GM19238 (cell line): ENCODE data around the gene CD59.
"Not testable (repeated sequence)": the region's sequence is repeated elsewhere in the genome, so short reads cannot be mapped to it uniquely, and the experiment has no call there.

Source experiments
- DNase-seq: peaks from one replicate; pipeline ENCODE4 v3.0.0; 2011; ENCODE audit warnings: low spot score; ENCODE audit not compliant: insufficient read length

The CD59 gene

GRCh38 chr11:33694346-33695050 is 41.7 kb downstream of the CD59 start:
- no peak for DNase-seq

GRCh38 chr11:33692541-33692940 is 43.7 kb downstream of the CD59 start:
- DNase-seq = no peak

DNA sequence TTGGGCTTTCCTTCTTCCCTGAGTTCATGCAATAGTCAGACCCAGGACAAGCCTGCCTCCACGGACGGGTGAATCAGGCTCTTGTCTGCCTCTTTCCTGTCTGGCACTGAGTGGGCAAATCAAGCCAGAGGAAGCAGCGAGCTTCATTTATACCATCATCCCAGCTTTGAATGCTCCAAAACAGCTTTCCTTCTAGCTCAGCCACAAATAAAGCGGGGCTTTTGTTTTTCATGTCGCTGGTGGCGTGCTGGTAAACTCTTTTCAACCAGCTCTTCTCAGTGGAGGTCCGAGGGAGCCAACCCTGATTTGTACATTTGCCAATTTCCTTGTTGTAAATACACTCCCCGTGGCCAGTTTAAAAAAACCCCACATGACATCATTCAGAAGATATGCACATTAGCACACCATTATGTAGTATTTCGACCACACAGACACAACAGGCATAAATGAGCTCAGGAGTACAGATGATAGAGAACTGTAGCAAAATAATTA is 44.2 kb downstream of the CD59 start:
- DNase-seq = no peak

DNA sequence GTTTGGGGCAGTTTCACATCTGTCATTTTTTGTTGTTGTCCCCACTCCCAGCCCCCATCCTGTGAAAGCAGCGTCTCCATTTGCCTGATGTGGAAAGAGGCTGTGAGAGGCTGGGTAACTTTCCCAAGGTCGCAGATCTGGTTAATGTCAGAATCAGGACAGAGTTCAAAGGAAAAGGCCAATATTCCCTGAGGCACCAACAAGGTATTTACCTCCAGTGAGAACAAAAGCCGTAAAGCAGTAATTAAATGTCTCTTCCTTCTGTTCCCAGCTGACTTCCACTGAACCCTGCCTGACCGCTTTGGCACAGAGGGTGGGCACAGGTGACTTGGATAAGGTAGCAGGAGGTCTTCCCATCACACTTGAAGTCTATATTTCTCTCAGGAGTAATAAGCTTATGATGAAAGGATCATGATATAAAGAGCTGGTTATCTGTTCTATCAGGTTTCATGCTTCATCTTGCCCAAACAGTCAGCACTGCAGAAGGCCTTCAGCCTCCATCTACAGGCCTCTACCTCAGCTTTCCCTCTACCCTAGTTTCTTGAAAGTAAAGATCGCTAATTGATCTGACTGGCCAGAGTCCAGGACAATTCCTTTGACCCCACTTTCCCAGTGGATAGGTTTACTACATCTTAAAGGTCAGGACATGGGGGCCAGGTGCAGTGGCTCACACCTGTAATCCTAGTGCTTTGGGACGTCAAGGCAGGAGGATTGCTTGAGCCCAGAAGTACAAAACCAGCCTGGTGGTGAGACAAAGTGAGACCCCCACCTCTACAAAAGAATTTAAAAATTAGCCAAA is 45.0 kb downstream of the CD59 start:
- no peak for DNase-seq

DNA sequence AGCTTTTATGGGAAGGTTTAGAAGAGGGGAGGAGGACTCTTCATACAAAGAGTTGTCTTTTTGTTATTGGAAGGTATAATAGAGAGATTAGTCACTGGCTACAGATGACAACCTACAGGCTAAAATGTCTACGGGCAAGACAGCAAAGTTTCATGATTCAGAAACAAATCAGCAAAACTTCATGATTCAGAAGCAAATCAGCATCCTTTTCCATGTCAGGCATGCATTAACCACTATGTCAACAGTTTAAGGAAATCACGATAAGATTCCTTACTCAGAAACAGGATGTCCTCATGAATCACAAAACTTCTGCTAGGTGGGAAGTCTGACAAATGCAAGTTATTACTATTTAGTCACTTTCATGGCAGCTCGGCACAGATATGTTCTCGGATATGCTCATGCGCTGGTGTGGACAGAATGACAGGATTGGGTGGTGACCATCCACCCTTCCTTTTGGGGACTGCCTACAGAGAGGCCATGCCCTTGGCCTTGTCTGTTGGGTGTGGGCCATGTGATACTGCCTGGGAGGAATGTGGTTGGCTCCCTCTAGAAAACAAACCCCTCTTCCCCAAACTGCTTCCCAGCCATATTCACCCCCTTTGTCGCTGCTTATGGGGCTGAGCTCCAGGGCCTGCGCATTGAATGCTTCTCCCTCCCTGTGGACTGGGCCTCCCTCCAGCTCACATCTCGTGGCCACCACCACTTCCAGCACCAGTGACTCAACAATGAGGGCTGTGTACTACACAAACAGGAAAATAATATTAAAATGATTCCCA is 45.7 kb downstream of the CD59 start:
- no peak for DNase-seq

DNA sequence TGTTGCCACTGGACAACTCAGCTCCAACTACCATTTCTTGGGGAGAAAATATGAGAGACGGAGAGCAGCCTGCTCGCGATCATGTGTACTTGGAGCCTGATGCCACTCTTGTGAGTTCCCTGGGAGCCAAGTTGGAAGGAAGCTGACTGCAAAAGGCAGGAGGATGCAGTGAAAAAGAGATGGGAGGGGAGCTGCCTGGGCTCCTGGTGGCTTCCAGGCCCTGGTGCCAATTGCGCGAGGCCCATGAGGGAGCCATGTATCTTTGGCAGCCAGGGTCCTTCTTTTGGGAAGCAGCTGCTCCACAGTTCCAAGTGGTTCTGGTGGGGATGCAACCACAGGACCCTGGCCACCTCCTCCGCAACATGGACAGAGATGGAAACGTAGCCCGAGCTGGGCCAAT is 46.7 kb downstream of the CD59 start:
- DNase-seq = no peak

GRCh38 chr11:33689085-33689484 is 47.1 kb downstream of the CD59 start:
- DNase-seq = no peak

GRCh38 chr11:33687733-33688479 is 48.3 kb downstream of the CD59 start:
- DNase-seq = no peak

- no peak for DNase-seq
These were observed 51.1 kb downstream of the CD59 start for GRCh38 chr11:33685082-33685481.

DNA sequence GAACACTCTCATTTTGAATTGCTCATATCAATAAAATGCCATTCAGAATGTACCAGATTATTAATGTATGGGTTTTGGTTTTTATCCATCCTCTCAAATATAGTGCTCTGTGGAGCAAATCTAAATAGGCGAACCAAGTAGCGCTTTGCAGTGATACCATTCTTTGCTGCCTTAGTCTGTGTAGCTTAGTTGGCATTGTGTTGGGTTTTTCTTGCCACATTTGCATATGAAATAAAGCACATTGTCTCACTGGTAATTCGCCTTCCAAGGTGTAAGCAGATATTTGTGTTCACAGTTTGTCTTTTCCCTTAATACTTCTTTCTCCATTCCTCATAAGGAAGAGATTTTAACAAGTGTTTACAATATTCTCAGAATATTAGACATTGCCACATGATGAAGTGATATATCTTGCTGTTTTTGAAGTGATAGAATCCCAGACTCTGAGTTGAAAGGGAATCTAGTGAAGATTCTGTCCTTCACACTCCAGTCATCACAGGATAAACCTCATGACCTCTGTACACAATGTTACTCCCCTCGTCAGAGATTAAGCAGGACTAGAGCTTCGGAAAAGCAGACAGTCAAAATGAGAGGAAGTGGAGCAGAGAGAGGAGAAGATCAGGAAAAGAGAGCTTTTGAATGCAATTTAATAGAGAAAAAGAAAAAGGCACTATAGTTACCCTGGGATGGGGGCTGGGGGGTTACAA is 52.1 kb downstream of the CD59 start:
- no peak for DNase-seq

DNA sequence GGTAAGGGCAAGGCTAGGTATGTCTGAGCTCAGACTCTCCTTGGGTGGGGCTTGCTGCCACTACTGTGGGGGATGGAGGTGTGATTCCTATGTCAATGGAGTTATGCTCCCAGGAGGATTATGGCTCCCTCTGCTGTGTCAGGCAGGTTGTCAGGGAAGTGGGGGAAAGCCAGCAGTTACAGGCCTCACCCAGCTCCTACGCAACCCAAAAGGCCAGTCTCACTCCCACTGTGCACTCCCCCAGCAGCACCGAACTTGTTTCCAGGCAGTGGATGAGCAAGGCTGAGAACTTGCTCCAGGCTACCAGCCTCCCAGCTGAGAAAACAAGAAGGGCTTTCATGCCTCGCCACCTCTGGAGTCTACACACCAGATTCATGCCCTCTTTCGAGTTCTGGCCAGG is 53.8 kb downstream of the CD59 start:
- DNase-seq = no peak

GRCh38 chr11:33682019-33682418 is 54.2 kb downstream of the CD59 start:
- DNase-seq = no peak

GRCh38 chr11:33678616-33679015 is 57.6 kb downstream of the CD59 start:
- DNase-seq = not testable (repeated sequence)

GRCh38 chr11:33674035-33674814 is 62.0 kb downstream of the CD59 start:
- no peak for DNase-seq

GRCh38 chr11:33672273-33672672 is 64.0 kb downstream of the CD59 start:
- DNase-seq = no peak

DNA sequence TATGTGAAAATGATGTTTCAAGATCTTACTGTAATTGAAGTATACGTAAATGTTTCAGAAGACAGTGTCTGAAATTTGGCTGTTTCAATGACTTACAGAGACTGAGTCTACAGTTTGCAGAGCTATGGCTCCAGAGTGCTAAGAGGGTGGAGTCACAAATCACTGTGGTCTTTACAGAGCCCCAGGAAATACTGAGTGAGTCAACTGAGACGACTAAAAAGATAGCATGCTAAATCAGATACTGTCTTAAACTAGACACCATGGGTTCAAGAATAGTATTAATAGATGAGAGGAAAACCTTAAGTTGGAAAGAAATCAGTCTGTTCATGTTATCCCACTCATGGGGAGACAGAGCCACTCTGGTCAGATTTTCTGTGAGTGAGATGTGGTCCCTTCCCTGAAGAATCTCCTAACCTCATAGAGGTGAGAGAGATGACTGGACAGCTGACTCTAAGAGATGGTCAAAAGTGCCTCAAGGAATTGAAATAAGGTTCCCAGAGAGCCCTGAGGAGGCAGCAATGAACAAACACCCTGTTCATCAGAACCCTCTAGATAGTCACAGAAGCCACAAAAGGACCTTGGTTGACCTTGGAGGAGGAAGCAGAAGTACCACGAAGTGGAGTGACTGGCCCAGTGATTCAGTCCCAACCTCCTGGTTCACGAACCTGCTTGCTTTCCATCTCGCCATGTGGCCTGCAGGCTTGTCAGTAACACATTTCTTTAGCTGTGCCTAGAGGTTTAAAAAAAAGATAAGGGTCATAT is 65.8 kb downstream of the CD59 start:
- DNase-seq = no peak

- no peak for DNase-seq
These were observed 66.5 kb downstream of the CD59 start for GRCh38 chr11:33669598-33670249.

GRCh38 chr11:33668951-33669596 is 67.1 kb downstream of the CD59 start:
- DNase-seq = no peak
